NCI-H1436 (cell line): ENCODE measurements around the gene MS4A18.
A peak's percentile ranks its signal among the peaks of the same experiment; 100 is the strongest.
"Not testable (repeated sequence)": the region's sequence is repeated elsewhere in the genome, so short reads cannot be mapped to it uniquely, and the experiment has no call there.

Experiments
- DNase-seq: peaks from one replicate; lab custom pipeline; 2025; lab: John Stamatoyannopoulos, UW

The MS4A18 gene

GRCh38 chr11:60739114-60739513 is 14.6 kb downstream of the MS4A18 start:
- DNase-seq: no peak

GRCh38 chr11:60740573-60740972 is 16.1 kb downstream of the MS4A18 start:
- no peak for DNase-seq

- no peak for DNase-seq
These were observed 16.9 kb downstream of the MS4A18 start for GRCh38 chr11:60741421-60741820.

DNA sequence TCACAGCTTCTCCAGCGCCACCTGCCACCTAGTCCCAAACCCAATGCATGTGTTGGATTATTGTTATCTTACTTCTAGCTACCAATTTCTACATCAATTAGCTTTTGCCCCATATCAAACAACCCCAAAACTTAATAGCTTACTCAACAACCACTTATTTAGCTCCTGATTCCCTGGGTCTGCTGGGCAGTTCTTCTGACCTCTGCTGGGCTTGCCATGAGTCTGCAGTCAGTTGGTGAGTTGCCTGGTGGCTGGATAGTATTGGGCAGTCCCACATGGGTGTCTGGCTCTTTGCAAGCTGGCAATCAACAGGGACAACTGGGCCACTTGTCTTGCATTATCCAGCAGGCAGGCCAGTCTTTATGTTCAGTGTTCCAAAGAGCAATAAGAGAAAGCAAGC is 18.5 kb downstream of the MS4A18 start:
- DNase-seq: no peak

GRCh38 chr11:60744114-60744513 is 19.6 kb downstream of the MS4A18 start:
- no peak for DNase-seq

DNA sequence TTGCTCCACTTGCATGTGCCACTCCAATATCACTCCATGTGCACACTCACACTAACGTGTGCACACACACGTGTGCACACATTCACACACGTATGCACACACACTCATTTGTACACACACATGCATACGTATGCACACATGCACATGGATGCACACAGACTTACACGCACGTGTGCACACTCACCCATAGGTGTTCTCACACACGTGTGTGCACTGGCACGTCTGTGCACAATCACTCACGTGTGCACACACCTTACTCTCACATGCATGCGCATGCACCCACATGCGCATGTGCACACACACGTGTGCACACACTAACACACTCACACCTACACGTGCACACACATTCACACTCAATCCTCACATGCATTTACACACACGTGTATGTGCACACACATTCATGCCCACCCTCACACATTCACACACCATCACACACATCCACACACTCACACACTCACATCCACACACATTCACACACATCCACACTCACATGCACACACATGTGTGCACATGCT is 22.9 kb downstream of the MS4A18 start:
- DNase-seq: no peak

GRCh38 chr11:60748225-60748624 is 23.7 kb downstream of the MS4A18 start:
- no peak for DNase-seq

DNA sequence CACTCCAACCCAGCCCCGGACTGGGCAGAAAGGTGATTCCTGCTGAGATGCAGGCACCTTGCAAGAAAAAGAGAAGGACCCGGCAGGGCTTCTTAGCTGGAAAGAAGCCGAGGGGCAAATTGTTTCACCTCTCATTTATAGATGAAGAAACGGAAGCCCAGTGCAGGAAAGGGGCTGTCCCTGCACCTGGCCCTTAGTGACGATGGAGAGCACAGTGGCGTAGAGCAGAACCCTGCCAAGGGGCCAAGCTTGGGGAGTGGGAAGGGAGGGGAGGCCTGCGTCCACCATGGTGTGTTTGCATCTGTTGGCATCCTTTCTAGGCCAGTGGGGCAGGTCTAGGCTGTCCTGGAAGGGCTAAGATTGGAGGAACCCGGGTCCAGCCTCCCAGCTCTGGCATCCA is 24.3 kb downstream of the MS4A18 start:
- no peak for DNase-seq

GRCh38 chr11:60750911-60751310 is 26.4 kb downstream of the MS4A18 start:
- DNase-seq: no peak

DNA sequence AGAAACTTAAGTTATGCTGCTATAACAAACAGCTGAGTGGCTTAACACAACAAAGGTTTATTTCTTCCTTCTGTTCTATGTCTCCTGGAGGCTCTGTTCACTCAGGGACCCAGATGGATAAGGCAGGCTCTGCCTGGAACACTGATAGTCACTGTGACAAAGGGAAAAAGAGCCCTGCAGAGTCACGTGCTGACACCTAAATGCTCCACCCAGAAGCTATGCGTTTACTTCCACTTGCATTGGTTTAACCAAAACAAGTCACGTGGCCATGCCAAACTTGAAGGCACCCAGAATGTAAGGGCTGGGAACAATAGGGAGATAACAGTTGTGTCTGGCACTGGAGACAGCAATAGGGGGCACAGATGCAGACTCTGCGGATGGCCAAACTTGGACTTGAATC is 28.8 kb downstream of the MS4A18 start:
- DNase-seq: no peak

GRCh38 chr11:60754887-60755286 is 30.4 kb downstream of the MS4A18 start:
- DNase-seq: no peak

GRCh38 chr11:60756307-60757032 is 31.9 kb downstream of the MS4A18 start, which contains the start of gene MS4A15:
Gene MS4A15, plus strand, starts transcription at chr11:60756867. Its CDS starts 6,867 bp downstream, at chr11:60763734.
- no peak for DNase-seq

GRCh38 chr11:60757231-60757800 is 32.8 kb downstream of the MS4A18 start:
- no peak for DNase-seq

GRCh38 chr11:60758671-60759070 is 34.2 kb downstream of the MS4A18 start:
- DNase-seq: not testable (repeated sequence)

GRCh38 chr11:60759438-60760225 is 35.1 kb downstream of the MS4A18 start:
- DNase-seq: not testable (repeated sequence)

GRCh38 chr11:60761436-60762190 is 37.1 kb downstream of the MS4A18 start:
- DNase-seq: no peak

GRCh38 chr11:60762851-60763691 is 38.6 kb downstream of the MS4A18 start:
- peak; percentile 30 for DNase-seq

DNA sequence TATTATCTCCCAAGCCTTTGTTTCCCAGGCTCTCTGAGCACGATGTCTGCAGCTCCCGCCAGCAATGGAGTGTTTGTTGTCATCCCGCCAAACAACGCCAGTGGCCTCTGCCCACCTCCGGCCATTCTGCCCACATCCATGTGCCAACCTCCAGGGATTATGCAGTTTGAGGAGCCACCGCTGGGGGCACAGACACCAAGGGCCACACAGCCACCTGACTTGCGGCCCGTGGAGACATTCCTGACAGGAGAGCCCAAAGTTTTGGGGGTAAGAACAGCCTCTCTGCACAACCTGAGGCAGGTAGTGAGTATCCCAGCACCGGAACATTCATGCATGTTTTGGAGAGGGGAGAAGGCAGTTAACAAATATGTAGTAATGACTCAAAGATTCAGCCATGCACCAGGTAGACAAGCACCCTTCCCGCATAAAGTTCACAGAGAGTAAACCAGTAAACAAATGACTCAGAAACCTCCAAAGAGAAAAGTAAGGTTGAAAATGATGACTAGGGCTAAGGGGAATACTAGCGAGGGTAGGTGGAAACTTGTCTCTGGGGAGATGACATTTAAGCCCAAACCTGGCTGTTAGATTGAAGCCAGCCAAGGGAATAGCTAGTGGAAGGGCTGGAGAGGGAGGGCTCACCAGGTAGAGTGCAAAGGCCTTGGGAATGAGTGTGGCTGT is 39.3 kb downstream of the MS4A18 start:
- DNase-seq: no peak

DNA sequence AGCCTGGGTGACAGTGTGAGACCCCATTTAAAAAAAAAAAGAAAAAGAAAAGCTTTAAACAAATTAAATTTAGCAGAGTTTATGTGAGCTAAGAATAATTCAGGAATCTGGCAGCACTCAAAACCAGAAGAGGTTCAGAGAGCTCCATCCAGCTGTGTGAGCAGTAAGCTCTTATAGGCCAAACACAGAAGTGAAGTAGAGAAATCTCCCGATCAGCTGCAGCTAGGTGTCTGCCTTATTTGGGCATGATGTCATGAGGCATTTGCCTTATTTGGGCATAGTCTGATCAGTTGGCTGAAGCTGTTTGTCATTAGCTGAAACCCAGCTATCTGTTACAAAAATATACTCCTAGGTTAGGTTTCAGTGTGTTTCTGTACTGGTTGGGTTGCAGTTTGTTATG is 40.4 kb downstream of the MS4A18 start:
- DNase-seq: no peak

DNA sequence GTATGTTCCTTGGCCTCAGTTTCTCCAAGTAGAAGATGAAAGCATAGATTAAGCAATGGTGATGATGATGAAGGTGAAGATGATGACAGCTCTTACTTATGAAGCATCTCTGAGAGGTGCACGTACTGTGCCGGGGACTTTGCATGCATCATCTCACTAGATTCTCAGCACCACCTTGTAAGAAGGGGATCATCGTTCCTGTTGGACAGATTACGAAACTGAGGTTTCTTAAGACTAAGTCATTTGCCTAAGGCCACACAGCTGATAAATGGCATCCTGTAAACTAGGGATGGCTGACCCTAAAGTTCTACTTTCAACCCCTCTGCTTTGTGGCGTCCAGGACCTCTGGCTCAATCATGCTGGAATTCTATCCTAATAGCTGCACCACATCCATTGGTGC is 40.8 kb downstream of the MS4A18 start:
- no peak for DNase-seq

GRCh38 chr11:60766547-60766946 is 42.0 kb downstream of the MS4A18 start:
- DNase-seq: no peak
